ENCODE results near the gene WDR62.

The WDR62 gene

GRCh38 chr19:36081894-36082293 lies 27.2 kb downstream of the WDR62 start:
- DNase-seq, result no peak

- DNase-seq, result no peak
These were observed 28.2 kb downstream of the WDR62 start for GRCh38 chr19:36082916-36083315.

- no peak for DNase-seq
These were observed 29.7 kb downstream of the WDR62 start for GRCh38 chr19:36084231-36085009.

GRCh38 chr19:36086326-36086725 lies 31.6 kb downstream of the WDR62 start:
- no peak for DNase-seq

- no peak for DNase-seq
These were observed 35.1 kb downstream of the WDR62 start for GRCh38 chr19:36089847-36090246.

GRCh38 chr19:36090910-36091695 lies 36.4 kb downstream of the WDR62 start:
- no peak for DNase-seq

- no peak for DNase-seq
These were observed 37.9 kb downstream of the WDR62 start for GRCh38 chr19:36092566-36092965.

GRCh38 chr19:36093146-36093662 lies 38.5 kb downstream of the WDR62 start:
- no peak for DNase-seq

- DNase-seq, result no peak
These were observed 39.0 kb downstream of the WDR62 start for GRCh38 chr19:36093687-36094086.

- no peak for DNase-seq
These were observed 42.3 kb downstream of the WDR62 start for GRCh38 chr19:36097036-36097435.

- no peak for DNase-seq
These were observed 44.6 kb downstream of the WDR62 start for GRCh38 chr19:36099166-36099785.

- no peak for DNase-seq
These were observed 45.8 kb downstream of the WDR62 start for GRCh38 chr19:36100476-36100875.

GRCh38 chr19:36101550-36102327 lies 47.0 kb downstream of the WDR62 start:
- DNase-seq, result no peak

- DNase-seq, result no peak
These were observed 48.4 kb downstream of the WDR62 start for GRCh38 chr19:36103040-36103626.

GRCh38 chr19:36103842-36104552 lies 49.3 kb downstream of the WDR62 start:
- DNase-seq, result no peak

- DNase-seq, result no peak
These were observed 51.7 kb downstream of the WDR62 start for GRCh38 chr19:36106441-36106840.

- DNase-seq, result no peak
These were observed 52.3 kb downstream of the WDR62 start for GRCh38 chr19:36106991-36107390.

GRCh38 chr19:36108684-36109083 lies 54.0 kb downstream of the WDR62 start:
- DNase-seq, result no peak

- no peak for DNase-seq
These were observed 55.9 kb downstream of the WDR62 start, which contains the start of gene OVOL3 for GRCh38 chr19:36110487-36111199. Gene OVOL3 (plus strand): TSS chr19:36111143. CDS start chr19:36111203, 60 bp downstream.

GRCh38 chr19:36111200-36111539 lies 56.5 kb downstream of the WDR62 start:
- no peak for DNase-seq

- DNase-seq, result no peak
These were observed 58.0 kb downstream of the WDR62 start for GRCh38 chr19:36112678-36113077.
